ENCODE measurements around the gene FBRSL1.

Gene FBRSL1

DNA sequence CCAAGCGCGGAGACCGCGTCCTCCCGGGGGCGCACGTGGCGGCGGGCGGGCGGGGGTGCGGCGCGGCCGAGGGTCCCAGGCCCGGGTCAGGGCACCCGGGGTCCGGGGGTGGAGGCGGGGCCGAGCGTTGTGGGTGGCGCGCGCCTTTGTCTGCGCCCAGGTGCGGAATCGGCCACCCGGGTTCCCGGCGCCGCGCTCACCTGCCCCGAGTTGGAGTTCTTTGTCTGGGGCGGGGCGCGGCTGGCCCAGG lies 70.3 kb downstream of the FBRSL1 start:
- DNase-seq = peak; percentile 10
- H3K27ac ChIP-seq (ENCODE audit: low read length) = no peak overlapping the region
- H2AFZ ChIP-seq (ENCODE audit: low read length) = no peak overlapping the region
- H3K4me1 ChIP-seq (ENCODE audit: low read length) = no peaks in the 10 kb centered on the region
- no peaks in the 10 kb centered on the region for H3K36me3 ChIP-seq (replicated peaks; ENCODE audit: insufficient read depth, low read length)
- no peaks in the 10 kb centered on the region for H3K79me2 ChIP-seq (ENCODE audit: low read length)
- H4K20me1 ChIP-seq (ENCODE audit: insufficient read depth, low read length) = no peaks in the 10 kb centered on the region
- H3K9me2 ChIP-seq (replicated peaks; ENCODE audit: insufficient read depth, low read length) = no peaks in the 10 kb centered on the region
- H3K4me3 ChIP-seq (ENCODE audit: low read length) = peak overlapping the region; percentile 37; the same call in 1 of the 2 replicates
- no peaks in the 10 kb centered on the region for H3K9me3 ChIP-seq (replicated peaks; ENCODE audit: insufficient read depth, low read length)
- no peaks in the 10 kb centered on the region for H3K27me3 ChIP-seq (replicated peaks; ENCODE audit: insufficient read depth, low read length)
- TF ChIP-seq, protein P1, sequence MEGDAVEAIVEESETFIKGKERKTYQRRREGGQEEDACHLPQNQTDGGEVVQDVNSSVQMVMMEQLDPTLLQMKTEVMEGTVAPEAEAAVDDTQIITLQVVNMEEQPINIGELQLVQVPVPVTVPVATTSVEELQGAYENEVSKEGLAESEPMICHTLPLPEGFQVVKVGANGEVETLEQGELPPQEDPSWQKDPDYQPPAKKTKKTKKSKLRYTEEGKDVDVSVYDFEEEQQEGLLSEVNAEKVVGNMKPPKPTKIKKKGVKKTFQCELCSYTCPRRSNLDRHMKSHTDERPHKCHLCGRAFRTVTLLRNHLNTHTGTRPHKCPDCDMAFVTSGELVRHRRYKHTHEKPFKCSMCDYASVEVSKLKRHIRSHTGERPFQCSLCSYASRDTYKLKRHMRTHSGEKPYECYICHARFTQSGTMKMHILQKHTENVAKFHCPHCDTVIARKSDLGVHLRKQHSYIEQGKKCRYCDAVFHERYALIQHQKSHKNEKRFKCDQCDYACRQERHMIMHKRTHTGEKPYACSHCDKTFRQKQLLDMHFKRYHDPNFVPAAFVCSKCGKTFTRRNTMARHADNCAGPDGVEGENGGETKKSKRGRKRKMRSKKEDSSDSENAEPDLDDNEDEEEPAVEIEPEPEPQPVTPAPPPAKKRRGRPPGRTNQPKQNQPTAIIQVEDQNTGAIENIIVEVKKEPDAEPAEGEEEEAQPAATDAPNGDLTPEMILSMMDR (IDR thresholded peaks at IDR 0.05; ENCODE audit: low read length) = no peak
- TF ChIP-seq EZH2 (optimal IDR thresholded peaks at IDR 0.05; ENCODE audit: low read depth, low read length) = no peak
- TF ChIP-seq EZH2phosphoT487 (IDR thresholded peaks at IDR 0.05; ENCODE audit: low read length) = no peak
- H3F3A ChIP-seq (ENCODE audit: insufficient read depth, low read length) = no peaks in the 10 kb centered on the region
- peak overlapping the region; percentile 34; the same call in 1 of the 2 replicates for H3K4me2 ChIP-seq (ENCODE audit: low read depth, low read length)
- H3K9ac ChIP-seq (ENCODE audit: low read length) = no peak overlapping the region

DNA sequence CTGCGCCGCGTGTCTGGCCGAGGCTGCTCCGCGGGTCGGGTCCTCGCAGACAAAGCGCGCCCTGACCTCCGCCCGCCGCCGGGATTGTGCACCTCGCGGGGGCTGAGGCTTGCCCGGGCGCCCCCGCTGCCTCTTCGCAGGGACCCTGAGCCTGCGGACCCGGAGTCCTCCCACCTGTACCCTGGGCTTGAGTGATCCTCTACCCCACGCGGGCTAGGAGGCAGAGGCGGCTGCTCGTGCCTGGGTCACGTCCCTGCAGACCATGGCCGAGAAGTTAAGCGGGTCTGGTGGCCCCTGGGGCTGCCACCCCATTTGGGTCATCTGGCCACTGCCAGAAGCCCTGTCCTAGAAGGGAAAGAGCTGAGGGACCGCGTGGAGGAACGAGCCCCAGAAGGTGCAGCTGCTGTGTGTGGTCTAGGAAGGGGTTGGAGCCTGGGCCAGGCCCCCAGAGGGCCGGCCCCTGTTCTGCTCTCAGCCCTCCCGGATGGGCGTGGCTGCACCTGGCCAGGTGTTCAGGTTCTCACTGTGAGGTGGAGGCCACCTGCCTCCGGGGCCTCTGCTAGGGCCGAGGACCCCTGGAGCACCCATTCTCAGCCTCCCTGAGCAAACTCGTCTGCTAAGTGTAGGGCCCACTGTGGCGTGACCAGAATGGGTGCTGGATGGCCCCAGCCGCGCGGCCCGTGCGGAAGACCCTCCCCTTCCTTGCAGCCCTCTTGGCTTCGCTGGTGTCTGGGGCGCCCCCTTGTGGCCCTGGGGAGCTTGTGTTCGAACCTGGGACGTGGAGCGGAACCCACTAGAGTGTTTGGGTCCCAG lies 70.9 kb downstream of the FBRSL1 start:
- no peak overlapping the region for H2AFZ ChIP-seq (ENCODE audit: low read length)
- H3K79me2 ChIP-seq (ENCODE audit: low read length) = no peaks in the 10 kb centered on the region
- no peaks in the 10 kb centered on the region for H3K4me1 ChIP-seq (ENCODE audit: low read length)
- no peaks in the 10 kb centered on the region for H3K9me2 ChIP-seq (replicated peaks; ENCODE audit: insufficient read depth, low read length)
- no peaks in the 10 kb centered on the region for H3K9me3 ChIP-seq (replicated peaks; ENCODE audit: insufficient read depth, low read length)
- DNase-seq = peak; percentile 44
- no peaks in the 10 kb centered on the region for H3F3A ChIP-seq (ENCODE audit: insufficient read depth, low read length)
- H3K27ac ChIP-seq (ENCODE audit: low read length) = no peak overlapping the region
- H3K4me2 ChIP-seq (ENCODE audit: low read depth, low read length) = peak overlapping the region; percentile 34; the same call in 1 of the 2 replicates
- no peaks in the 10 kb centered on the region for H3K27me3 ChIP-seq (replicated peaks; ENCODE audit: insufficient read depth, low read length)
- H3K9ac ChIP-seq (ENCODE audit: low read length) = peak overlapping the region; percentile 10; the same call in 1 of the 2 replicates
- no peaks in the 10 kb centered on the region for H4K20me1 ChIP-seq (ENCODE audit: insufficient read depth, low read length)
- H3K4me3 ChIP-seq (ENCODE audit: low read length) = peak overlapping the region; percentile 37; the same call in 1 of the 2 replicates
- TF ChIP-seq, protein P1 (IDR thresholded peaks at IDR 0.05; ENCODE audit: low read length) = peak; percentile 47
- TF ChIP-seq EZH2phosphoT487 (IDR thresholded peaks at IDR 0.05; ENCODE audit: low read length) = no peak
- no peak for TF ChIP-seq EZH2 (optimal IDR thresholded peaks at IDR 0.05; ENCODE audit: low read depth, low read length)
- H3K36me3 ChIP-seq (replicated peaks; ENCODE audit: insufficient read depth, low read length) = no peaks in the 10 kb centered on the region
